Body of pancreas (tissue), 4 donors: Measurements from ENCODE around the gene MUC6. TPM values are rescaled to one million over a fixed set of nuclear protein-coding genes. Genes with fewer than 3 reads are reported as not detected.

Experiments
- ATAC-seq: fragments of 150-250 bp; one replicate; pipeline ENCODE4 v1.9.1; 2016
- DNase-seq, 4 donors: peaks; one replicate each; pipeline ENCODE4 v3.0.0-alpha.2; 2019
- H3K27ac ChIP-seq, 4 donors: fragments of 200-600 bp; sonication (generic); 1 replicate in 3 of 4; 2 replicates in 1 of 4; pipeline versions ENCODE4 v1.5.1 to v1.6.1; 2016 to 2019; ENCODE audit warnings: mild to moderate bottlenecking in 1 of 4, mixed read lengths in 1 of 4, moderate library complexity in 1 of 4
- H3K27me3 ChIP-seq, 2 donors: fragments of 200-600 bp; sonication (generic); one replicate each; pipeline ENCODE4 v1.6.0; 2016; ENCODE audit warnings: mild to moderate bottlenecking in 1 of 2
- H3K36me3 ChIP-seq, 2 donors: fragments of 200-600 bp; sonication (generic); replicated peaks in 1 of 2; 2 replicates each; pipeline ENCODE4 v1.5.1; 2016; ENCODE audit warnings: low read depth in 2 of 2; ENCODE audit not compliant: insufficient read depth in 1 of 2
- H3K4me1 ChIP-seq: fragments of 200-600 bp; sonication (generic); one replicate; pipeline ENCODE4 v1.6.0; 2016
- H3K4me3 ChIP-seq, 2 donors: fragments of 200-600 bp; sonication (generic); 1 replicate in 1 of 2; 2 replicates in 1 of 2; pipeline ENCODE4 v1.5.1; 2016 to 2019
- H3K9me3 ChIP-seq, 3 donors: fragments of 200-600 bp; sonication (generic); 1 replicate in 2 of 3; 2 replicates in 1 of 3; pipeline ENCODE4 v1.5.1; 2016
- CTCF ChIP-seq, 7 experiments: fragments of 450-650 bp in 4 of 7; fragments of 200-600 bp in 3 of 7; sonication (generic) in 3 of 7; IDR thresholded peaks; one replicate each; pipeline ENCODE4 v1.5.1; 2016 to 2019; ENCODE audit warnings: antibody characterized with exemption in 7 of 7
- POLR2A ChIP-seq, 3 donors: fragments of 450-650 bp; IDR thresholded peaks; one replicate each; pipeline ENCODE4 v1.6.1; 2016; ENCODE audit warnings: antibody characterized with exemption in 3 of 3, mild to moderate bottlenecking in 2 of 3
- WGBS, 2 donors: methylation state at CpG; one replicate each; pipeline ENCODE4 v1.1.5; 2017; 5-methylcytosine and 5-hydroxymethylcytosine counted together
- intact Hi-C: fragments of 100-400 bp; cut with DNase I; formaldehyde crosslinking; loops from one replicate; pipeline ENCODE4 v1.15.1; 2023
- total RNA-seq, 2 donors: library from RNA; depleted of rRNA; stranded (reverse); fragments of >200 nt; gene quantifications; one replicate each; pipeline ENCODE4 v1.1.0, GENCODE V29; 2016

MUC6 gene
- total RNA-seq, 2 donors from 2014 or later: 101 to 194 TPM

GRCh38 chr11:1052133-1053011 lies 15.9 kb upstream of the MUC6 start:
- no peaks in the 10 kb centered on the region for H3K9me3 ChIP-seq
- H3K4me1 ChIP-seq: peaks cover 19% of the 10 kb centered on the region
- DNase-seq (peak in 1 of 4 donors; percentile 10), ATAC-seq (no peak)
- no peak overlapping the region for H3K4me3 ChIP-seq
- 50 to 76% methylated on average over 4 to 24 of the region's 25 CpGs for WGBS, 2 donors
- H3K27me3 ChIP-seq: no peaks in the 10 kb centered on the region
- H3K36me3 ChIP-seq: no peaks in the 10 kb centered on the region
- no peak overlapping the region for H3K27ac ChIP-seq
- intact Hi-C loops: loop anchor here (2.0 to 5.0 kb wide), 2 partner anchors 130 to 204 kb away; no protein-coding TSS in a partner anchor
- TF ChIP-seq CTCF (IDR thresholded peaks at IDR 0.05) (no peak), POLR2A (IDR thresholded peaks at IDR 0.05) (no peak)

GRCh38 chr11:1051356-1052132 lies 15.0 kb upstream of the MUC6 start:
- no peak for ATAC-seq
- intact Hi-C loops: loop anchor here (2.0 to 5.0 kb wide), 2 partner anchors 129 to 203 kb away; no protein-coding TSS in a partner anchor
- 50 to 61% methylated on average over 6 to 14 of the region's 15 CpGs for WGBS, 2 donors
- Histone ChIP-seq H3K4me1 (peaks cover 19% of the 10 kb centered on the region), H3K27ac (no peak overlapping the region), H3K27me3 (no peaks in the 10 kb centered on the region), H3K4me3 (no peak overlapping the region), H3K9me3 (no peaks in the 10 kb centered on the region), H3K36me3 (no peaks in the 10 kb centered on the region)
- TF ChIP-seq POLR2A (IDR thresholded peaks at IDR 0.05): no peak
- TF ChIP-seq CTCF (IDR thresholded peaks at IDR 0.05): no peak
- no peak for DNase-seq

GRCh38 chr11:1050581-1051355 lies 14.2 kb upstream of the MUC6 start:
- Histone ChIP-seq H3K9me3 (no peaks in the 10 kb centered on the region), H3K27me3 (no peaks in the 10 kb centered on the region), H3K36me3 (no peaks in the 10 kb centered on the region), H3K4me1 (peaks cover 19% of the 10 kb centered on the region), H3K27ac (peak overlapping the region in 2 of 4 donors; percentile 24 to 55), H3K4me3 (no peak overlapping the region)
- peak; percentile 96 for ATAC-seq
- TF ChIP-seq CTCF (IDR thresholded peaks at IDR 0.05) (peak; percentile 91 to 99 (median 98)), POLR2A (IDR thresholded peaks at IDR 0.05) (no peak)
- DNase-seq: peak; percentile 84 to 92 (median 88)
- intact Hi-C loops: loop anchor here (5.0 kb wide), 1 partner anchor 128 kb away; no protein-coding TSS in a partner anchor
- 43 to 100% methylated on average over 1 to 39 of the region's 39 CpGs for WGBS, 2 donors

- Histone ChIP-seq H3K36me3 (no peaks in the 10 kb centered on the region), H3K9me3 (no peaks in the 10 kb centered on the region), H3K27ac (peak overlapping the region in 3 of 4 donors; percentile 1 to 55 (median 18)), H3K4me1 (peaks cover 19% of the 10 kb centered on the region), H3K4me3 (no peak overlapping the region), H3K27me3 (no peaks in the 10 kb centered on the region)
- DNase-seq (peak in 2 of 4 donors; percentile 33 to 53), ATAC-seq (no peak)
- 55 to 90% methylated on average over 8 to 16 of the region's 18 CpGs for WGBS, 2 donors
- no peak for TF ChIP-seq POLR2A (IDR thresholded peaks at IDR 0.05)
- TF ChIP-seq CTCF (IDR thresholded peaks at IDR 0.05): no peak
- intact Hi-C loops: loop anchor here (5.0 kb wide), 1 partner anchor 128 kb away; no protein-coding TSS in a partner anchor
Measured at GRCh38 chr11:1049911-1050580, 13.5 kb upstream of the MUC6 start.
